Esophagus squamous epithelium (tissue), 5 donors: ENCODE results near the gene CNNM1. TPM values are rescaled to one million over a fixed set of nuclear protein-coding genes. Genes with fewer than 3 reads are reported as not detected.

Experiments
- DNase-seq: peaks from one replicate; lab custom pipeline; 2025; lab: John Stamatoyannopoulos, UW
- H3K27ac ChIP-seq, 4 donors: fragments of 200-600 bp; sonication (generic); one replicate each; pipeline ENCODE4 v1.5.1; 2016 to 2019; ENCODE audit warnings: mild to moderate bottlenecking in 1 of 4
- H3K27me3 ChIP-seq, 4 donors: fragments of 200-600 bp; sonication (generic); 1 replicate in 3 of 4; 2 replicates in 1 of 4; pipeline versions ENCODE4 v1.5.1 to v1.6.0; 2017 to 2021; ENCODE audit warnings: antibody characterized with exemption in 1 of 4
- H3K36me3 ChIP-seq, 3 donors: fragments of 200-600 bp; sonication (generic); one replicate each; pipeline ENCODE4 v1.5.1; 2016 to 2019
- H3K4me1 ChIP-seq, 3 donors: fragments of 200-600 bp; sonication (generic); one replicate each; pipeline ENCODE4 v1.5.1; 2017 to 2019
- H3K4me3 ChIP-seq, 4 donors: fragments of 200-600 bp; sonication (generic); 1 replicate in 3 of 4; 2 replicates in 1 of 4; pipeline ENCODE4 v1.5.1; 2016 to 2019; ENCODE audit warnings: mild to moderate bottlenecking in 2 of 4, moderate library complexity in 1 of 4
- H3K9me3 ChIP-seq, 3 donors: fragments of 200-600 bp; sonication (generic); one replicate each; pipeline ENCODE4 v1.5.1; 2016 to 2019
- POLR2A ChIP-seq, 4 donors: fragments of 450-650 bp; IDR thresholded peaks; one replicate each; pipeline ENCODE4 v1.6.1; 2017; ENCODE audit warnings: antibody characterized with exemption in 4 of 4, mild to moderate bottlenecking in 4 of 4, moderate library complexity in 3 of 4
- WGBS, 2 donors: methylation state at CpG; one replicate each; pipeline ENCODE4 v1.1.5; 2018; 5-methylcytosine and 5-hydroxymethylcytosine counted together
- intact Hi-C: fragments of 100-400 bp; cut with DNase I; formaldehyde crosslinking; loops from one replicate; pipeline ENCODE4 v1.15.0; 2022
- total RNA-seq, 4 donors: library from RNA; depleted of rRNA; stranded (reverse); fragments of >200 nt; gene quantifications; one replicate each; pipeline ENCODE4 v1.1.0, GENCODE V29; 2016
- TF ChIP-seq, protein P1 (sequence below), 6 experiments: fragments of 450-650 bp in 4 of 6; fragments of 200-600 bp in 2 of 6; sonication (generic) in 2 of 6; IDR thresholded peaks; one replicate each; pipeline ENCODE4 v1.5.1; 2016 to 2019; ENCODE audit warnings: antibody characterized with exemption in 6 of 6, mild to moderate bottlenecking in 4 of 6, moderate library complexity in 4 of 6
- donor health status: DM: yes; HTN: yes; CAD: no.

CNNM1 gene
- total RNA-seq, 4 donors from 2014 or later = 1.8 to 2.7 (median 2.1) TPM

DNA sequence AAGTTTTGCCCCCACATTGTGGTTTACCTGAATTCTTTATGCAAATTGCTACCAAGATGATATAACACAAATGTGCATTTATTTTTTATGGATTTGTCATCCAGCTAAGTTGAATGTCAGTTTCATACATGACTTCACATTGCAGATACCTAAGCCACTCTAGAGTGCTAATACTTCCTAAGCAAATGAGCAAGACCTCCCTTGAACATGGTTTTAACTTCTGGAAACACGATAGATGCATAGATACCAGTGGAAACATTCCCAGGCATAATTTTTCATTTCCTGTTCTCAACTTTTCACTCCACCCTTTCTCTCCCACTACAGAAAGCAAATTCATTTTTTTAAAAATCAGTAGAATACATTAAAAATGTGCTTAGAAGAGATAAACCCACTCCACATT lies 81.0 kb downstream of the CNNM1 start:
- no peak for DNase-seq

DNA sequence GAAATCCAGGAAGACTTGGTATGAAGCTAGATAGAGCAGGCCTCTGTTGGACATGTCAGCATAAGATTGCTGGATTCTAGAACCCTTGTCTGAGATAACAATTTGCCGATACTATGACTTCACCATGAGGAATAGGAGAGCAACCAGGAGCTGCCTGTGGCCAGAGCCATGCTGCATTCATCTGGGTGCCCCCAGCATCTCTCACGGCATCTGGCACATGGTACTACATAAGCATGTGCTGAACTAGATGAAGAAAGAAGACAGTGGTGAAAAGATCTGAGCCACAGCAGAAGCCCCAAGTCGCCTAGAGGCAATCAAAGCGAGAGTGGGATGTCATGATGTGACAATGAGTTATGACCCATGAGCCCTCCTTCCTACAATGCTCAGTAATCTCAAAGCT lies 81.7 kb downstream of the CNNM1 start:
- no peaks in the 10 kb centered on the region for H3K9me3 ChIP-seq
- no peak for DNase-seq
- WGBS, 2 donors = 91 to 92% methylated on average over 4 of the region's 4 CpGs

More for the DNA sequence above, 81.0 kb downstream of the CNNM1 start:
- no peaks in the 10 kb centered on the region for H3K4me1 ChIP-seq
- no peaks in the 10 kb centered on the region for H3K9me3 ChIP-seq
- WGBS, 2 donors = 61 to 75% methylated on average over 1 of the region's 1 CpG
- H3K36me3 ChIP-seq = peaks cover 8 to 73% (median 11%) of the 10 kb centered on the region in 3 donors
- intact Hi-C loops = no loop called here
- no peaks in the 10 kb centered on the region for H3K27me3 ChIP-seq
- H3K4me3 ChIP-seq = no peak overlapping the region
- no peak overlapping the region for H3K27ac ChIP-seq
- no peak for TF ChIP-seq POLR2A (IDR thresholded peaks at IDR 0.05)

DNA sequence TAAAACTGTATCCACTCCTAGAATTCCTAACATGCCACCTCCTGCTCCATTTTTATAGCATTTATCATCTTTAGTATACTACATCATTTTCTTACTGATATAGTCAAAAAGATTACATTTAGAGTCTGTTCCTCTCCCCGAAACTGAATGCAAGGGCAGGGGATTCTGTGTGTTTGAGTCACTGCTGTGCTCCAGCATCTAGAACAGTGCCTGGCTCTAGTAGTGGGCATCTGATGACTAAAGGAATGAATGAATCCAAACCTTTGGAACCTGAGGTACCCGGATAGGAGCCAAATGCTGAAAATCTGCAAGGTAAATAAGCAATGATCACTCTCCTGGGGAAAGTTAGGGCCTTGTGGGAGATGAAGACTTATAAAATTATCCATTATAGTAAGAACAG lies 82.4 kb downstream of the CNNM1 start:
- intact Hi-C loops = no loop called here
- no peaks in the 10 kb centered on the region for H3K9me3 ChIP-seq
- H3K27ac ChIP-seq = no peak overlapping the region
- TF ChIP-seq, protein P1, sequence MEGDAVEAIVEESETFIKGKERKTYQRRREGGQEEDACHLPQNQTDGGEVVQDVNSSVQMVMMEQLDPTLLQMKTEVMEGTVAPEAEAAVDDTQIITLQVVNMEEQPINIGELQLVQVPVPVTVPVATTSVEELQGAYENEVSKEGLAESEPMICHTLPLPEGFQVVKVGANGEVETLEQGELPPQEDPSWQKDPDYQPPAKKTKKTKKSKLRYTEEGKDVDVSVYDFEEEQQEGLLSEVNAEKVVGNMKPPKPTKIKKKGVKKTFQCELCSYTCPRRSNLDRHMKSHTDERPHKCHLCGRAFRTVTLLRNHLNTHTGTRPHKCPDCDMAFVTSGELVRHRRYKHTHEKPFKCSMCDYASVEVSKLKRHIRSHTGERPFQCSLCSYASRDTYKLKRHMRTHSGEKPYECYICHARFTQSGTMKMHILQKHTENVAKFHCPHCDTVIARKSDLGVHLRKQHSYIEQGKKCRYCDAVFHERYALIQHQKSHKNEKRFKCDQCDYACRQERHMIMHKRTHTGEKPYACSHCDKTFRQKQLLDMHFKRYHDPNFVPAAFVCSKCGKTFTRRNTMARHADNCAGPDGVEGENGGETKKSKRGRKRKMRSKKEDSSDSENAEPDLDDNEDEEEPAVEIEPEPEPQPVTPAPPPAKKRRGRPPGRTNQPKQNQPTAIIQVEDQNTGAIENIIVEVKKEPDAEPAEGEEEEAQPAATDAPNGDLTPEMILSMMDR (IDR thresholded peaks at IDR 0.05) = no peak
- no peak for TF ChIP-seq POLR2A (IDR thresholded peaks at IDR 0.05)
- no peak overlapping the region for H3K4me3 ChIP-seq
- no peaks in the 10 kb centered on the region for H3K4me1 ChIP-seq
- peaks cover 0 to 65% (median 3%) of the 10 kb centered on the region in 3 donors for H3K36me3 ChIP-seq
- DNase-seq = no peak
- no peaks in the 10 kb centered on the region for H3K27me3 ChIP-seq
- WGBS, 2 donors = 91 to 100% methylated on average over 2 of the region's 2 CpGs

More for the DNA sequence above, 81.7 kb downstream of the CNNM1 start:
- intact Hi-C loops = no loop called here
- H3K27me3 ChIP-seq = no peaks in the 10 kb centered on the region
- H3K4me3 ChIP-seq = no peak overlapping the region
- H3K27ac ChIP-seq = no peak overlapping the region
- peaks cover 4 to 66% (median 10%) of the 10 kb centered on the region in 3 donors for H3K36me3 ChIP-seq
- no peak for TF ChIP-seq POLR2A (IDR thresholded peaks at IDR 0.05)
- TF ChIP-seq, protein P1 (IDR thresholded peaks at IDR 0.05) = no peak
- no peaks in the 10 kb centered on the region for H3K4me1 ChIP-seq

DNA sequence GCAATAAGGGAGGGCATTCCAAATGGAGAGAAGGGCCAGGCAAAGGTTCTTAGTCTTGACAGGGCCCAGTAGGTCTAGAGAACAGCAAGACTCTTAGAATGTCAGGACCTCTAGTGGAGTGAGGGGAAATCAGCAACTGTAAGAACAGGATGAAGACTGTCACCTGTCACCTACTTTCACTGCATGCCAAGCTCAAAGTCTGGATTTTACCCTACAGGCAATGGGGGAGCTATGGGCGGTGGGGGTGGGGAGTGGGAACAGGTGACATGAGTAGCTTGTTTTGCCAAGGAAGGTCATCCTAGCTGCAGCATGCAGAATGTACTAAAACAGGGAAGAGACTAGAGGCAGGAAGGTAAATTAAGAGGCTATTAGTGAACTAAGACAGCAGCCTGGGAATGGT lies 82.9 kb downstream of the CNNM1 start:
- WGBS, 2 donors = 86 to 100% methylated on average over 1 of the region's 1 CpG
- TF ChIP-seq POLR2A (IDR thresholded peaks at IDR 0.05) = no peak
- TF ChIP-seq, protein P1 (IDR thresholded peaks at IDR 0.05) = no peak
- Histone ChIP-seq H3K9me3 (no peaks in the 10 kb centered on the region), H3K36me3 (peaks cover 0 to 59% (median 0%) of the 10 kb centered on the region in 3 donors), H3K27ac (no peak overlapping the region), H3K4me3 (no peak overlapping the region), H3K4me1 (no peaks in the 10 kb centered on the region), H3K27me3 (no peaks in the 10 kb centered on the region)
- intact Hi-C loops = no loop called here
- DNase-seq = no peak

DNA sequence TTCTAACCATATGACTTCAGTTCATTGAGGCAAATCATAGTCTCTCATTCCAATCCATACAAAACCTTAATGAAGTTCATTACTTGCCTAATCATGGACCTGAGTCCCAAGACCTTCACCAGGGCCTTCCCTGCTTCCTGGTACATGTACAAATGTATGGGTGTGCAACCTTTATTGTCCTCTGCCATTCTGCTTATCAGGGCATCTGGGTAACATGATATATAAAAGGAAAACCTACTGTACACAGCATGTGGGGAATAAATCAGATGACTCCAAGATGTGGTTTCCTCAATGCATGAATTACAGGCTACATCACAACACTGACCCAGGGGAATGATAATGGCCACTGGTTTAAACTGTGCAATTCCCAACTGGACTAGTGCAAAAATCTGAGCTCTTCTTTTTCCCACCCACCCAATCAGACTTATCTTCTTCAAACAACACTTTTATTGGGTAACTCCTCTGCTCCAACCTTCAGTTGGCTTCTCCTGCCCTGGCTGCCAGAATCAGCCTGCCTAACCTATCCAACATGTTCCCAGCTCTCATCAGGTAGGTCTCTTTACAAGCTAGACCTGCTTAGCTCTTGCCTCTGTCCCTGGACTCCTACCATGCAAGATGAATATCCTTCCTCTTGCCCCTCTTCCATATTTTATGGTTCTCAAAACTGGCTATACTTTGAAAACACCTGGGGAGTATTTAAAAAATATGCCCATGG lies 89.9 kb downstream of the CNNM1 start:
- Histone ChIP-seq H3K27me3 (no peaks in the 10 kb centered on the region), H3K4me1 (no peaks in the 10 kb centered on the region), H3K4me3 (no peak overlapping the region), H3K36me3 (peaks cover 0 to 66% (median 4%) of the 10 kb centered on the region in 3 donors), H3K9me3 (no peaks in the 10 kb centered on the region), H3K27ac (no peak overlapping the region)
- TF ChIP-seq POLR2A (IDR thresholded peaks at IDR 0.05) = no peak
- TF ChIP-seq, protein P1 (IDR thresholded peaks at IDR 0.05) = no peak
- DNase-seq = no peak
- intact Hi-C loops = no loop called here
